Stimulated activated CD4-positive, alpha-beta T cell treated with anti-CD3 and anti-CD28 coated beads, Interleukin-15, amount 100 ng/mL, for 48 hours (primary cell): ENCODE results near the gene RAB10.

Experiments used
- DNase-seq, 2 donors: peaks; one replicate each; pipeline ENCODE4 v3.0.0-alpha.2; 2020; ENCODE audit warnings: low read depth in 2 of 2

Gene RAB10

GRCh38 chr2:26178746-26179436 is 145.0 kb downstream of the RAB10 start:
- no peak for DNase-seq

- DNase-seq = no peak
These were observed 145.6 kb downstream of the RAB10 start for GRCh38 chr2:26179446-26179913.

- DNase-seq = no peak
These were observed 148.6 kb downstream of the RAB10 start for GRCh38 chr2:26182441-26182840.

GRCh38 chr2:26182887-26183630 is 149.2 kb downstream of the RAB10 start:
- no peak for DNase-seq

GRCh38 chr2:26184121-26184520 is 150.2 kb downstream of the RAB10 start:
- no peak for DNase-seq

GRCh38 chr2:26184555-26185303 is 150.8 kb downstream of the RAB10 start:
- peak; percentile 69 to 81 for DNase-seq

GRCh38 chr2:26185304-26185928 is 151.5 kb downstream of the RAB10 start:
- no peak for DNase-seq

- no peak for DNase-seq
These were observed 152.3 kb downstream of the RAB10 start for GRCh38 chr2:26185954-26186770.
